SK-N-SH treated with all-trans-retinoic acid at 6 μM for 48 hours (cell line): ENCODE results near the gene DNASE1L3.
A peak's percentile ranks its signal among the peaks of the same experiment; 100 is the strongest.

Experiments used
- ATAC-seq: fragments of 200-7000 bp; cut with Tn5 transposase; 3 replicates; pipeline ENCODE4 v1.9.1; 2020; ENCODE audit warnings: mild to moderate bottlenecking, moderate library complexity
- ARNTL ChIP-seq: fragments of 450-650 bp; formaldehyde crosslinking; IDR thresholded peaks from 2 replicates; pipeline ENCODE4 v1.5.0; 2020; ENCODE audit warnings: low read depth, mild to moderate bottlenecking, moderate library complexity, borderline replicate concordance
- BACH2 ChIP-seq: fragments of 250-450 bp; sonication (Bioruptor Pico); IDR thresholded peaks from 2 replicates; pipeline ENCODE4 v1.9.0; 2021; ENCODE audit warnings: mild to moderate bottlenecking, borderline replicate concordance
- CREB5 ChIP-seq: fragments of 250-450 bp; sonication (Bioruptor Pico); IDR thresholded peaks from 2 replicates; pipeline ENCODE4 v1.5.1; 2020; ENCODE audit warnings: low read depth, mild to moderate bottlenecking, moderate library complexity
- CSDC2 ChIP-seq: fragments of 250-450 bp; sonication (Bioruptor Pico); IDR thresholded peaks from 2 replicates; pipeline ENCODE4 v1.5.0; 2020; ENCODE audit warnings: mild to moderate bottlenecking, moderate library complexity
- OSR1 ChIP-seq: fragments of 250-450 bp; sonication (Bioruptor Pico); IDR thresholded peaks from 2 replicates; pipeline ENCODE4 v1.8.0; 2022; ENCODE audit warnings: moderate library complexity, mild to moderate bottlenecking, inconsistent platforms
- POU6F1 ChIP-seq: fragments of 250-450 bp; sonication (Bioruptor Pico); IDR thresholded peaks from 2 replicates; pipeline ENCODE4 v1.8.0; 2021; ENCODE audit warnings: low read depth, mild to moderate bottlenecking, moderate library complexity, borderline replicate concordance
- SNAI2 ChIP-seq: fragments of 250-450 bp; sonication (Bioruptor Pico); IDR thresholded peaks from 2 replicates; pipeline ENCODE4 v1.5.0; 2020; ENCODE audit warnings: mild to moderate bottlenecking, moderate library complexity
- TCF4 ChIP-seq: fragments of 250-450 bp; sonication (Bioruptor Pico); IDR thresholded peaks from 2 replicates; pipeline ENCODE4 v1.8.0; 2021; ENCODE audit warnings: mild to moderate bottlenecking, moderate library complexity, borderline replicate concordance
- TOX ChIP-seq: fragments of 250-450 bp; sonication (Bioruptor Pico); IDR thresholded peaks from 2 replicates; pipeline ENCODE4 v1.8.0; 2021; ENCODE audit warnings: mild to moderate bottlenecking, moderate library complexity, borderline replicate concordance
- TSHZ2 ChIP-seq: fragments of 250-450 bp; sonication (Bioruptor Pico); IDR thresholded peaks from 2 replicates; pipeline ENCODE4 v1.5.0; 2020; ENCODE audit warnings: mild to moderate bottlenecking, moderate library complexity
- ZC3H10 ChIP-seq: fragments of 250-450 bp; sonication (Bioruptor Pico); IDR thresholded peaks from 2 replicates; pipeline ENCODE4 v1.5.1; 2021; ENCODE audit warnings: mild to moderate bottlenecking, moderate library complexity
- ZFP3 ChIP-seq: fragments of 250-450 bp; sonication (Bioruptor Pico); IDR thresholded peaks from 2 replicates; pipeline ENCODE4 v1.5.0; 2020; ENCODE audit warnings: mild to moderate bottlenecking, moderate library complexity
- ZFP30 ChIP-seq: fragments of 450-650 bp; formaldehyde crosslinking; IDR thresholded peaks from 2 replicates; pipeline ENCODE4 v1.5.0; 2022; ENCODE audit warnings: mild to moderate bottlenecking, moderate library complexity
- ZNF565 ChIP-seq: fragments of 450-650 bp; formaldehyde crosslinking; conservative IDR thresholded peaks from 2 replicates; pipeline ENCODE4 v1.5.0; 2020; ENCODE audit warnings: low read depth, mild to moderate bottlenecking, moderate library complexity
- ZNF8 ChIP-seq: fragments of 450-650 bp; formaldehyde crosslinking; IDR thresholded peaks from 2 replicates; pipeline ENCODE4 v1.5.0; 2020; ENCODE audit warnings: mild to moderate bottlenecking, moderate library complexity

The DNASE1L3 gene

GRCh38 chr3:58242340-58242739, 31.6 kb upstream of the DNASE1L3 start:
- TF ChIP-seq ZFP30 (CRISPR knock-in tag) (no peak), ARNTL (CRISPR knock-in tag) (no peak), ZC3H10 (no peak), TSHZ2 (CRISPR knock-in tag) (no peak), TCF4 (CRISPR knock-in tag) (no peak), CSDC2 (CRISPR knock-in tag) (no peak), POU6F1 (CRISPR knock-in tag) (no peak), ZNF8 (no peak)

GRCh38 chr3:58241306-58242044, 30.7 kb upstream of the DNASE1L3 start:
- ATAC-seq = no peak

More at GRCh38 chr3:58242340-58242739, 31.6 kb upstream of the DNASE1L3 start:
- no peak for ATAC-seq

GRCh38 chr3:58238830-58239229, 28.1 kb upstream of the DNASE1L3 start:
- TF ChIP-seq CREB5 (CRISPR knock-in tag) (no peak), ARNTL (CRISPR knock-in tag) (no peak), TCF4 (CRISPR knock-in tag) (no peak), ZNF565 (CRISPR knock-in tag) (no peak), BACH2 (CRISPR knock-in tag) (no peak), TOX (CRISPR knock-in tag) (no peak), OSR1 (CRISPR knock-in tag) (no peak), ZFP3 (CRISPR knock-in tag) (no peak), ZNF8 (no peak), SNAI2 (CRISPR knock-in tag) (no peak)
- ATAC-seq = no peak

More at GRCh38 chr3:58241306-58242044, 30.7 kb upstream of the DNASE1L3 start:
- TF ChIP-seq ZFP3 (CRISPR knock-in tag) (no peak), OSR1 (CRISPR knock-in tag) (no peak), ZC3H10 (no peak)

GRCh38 chr3:58237941-58238681, 27.3 kb upstream of the DNASE1L3 start:
- TF ChIP-seq ZFP30 (CRISPR knock-in tag) = no peak
- no peak for TF ChIP-seq CREB5 (CRISPR knock-in tag)
- TF ChIP-seq ARNTL (CRISPR knock-in tag) = 0 out of 2 replicates have a peak, but pooled peaks have one; percentile 16
- TF ChIP-seq ZFP3 (CRISPR knock-in tag) = 0 out of 2 replicates have a peak, but pooled peaks have one; percentile 10
- ATAC-seq = peak; percentile 70
